ENCODE measurements around the gene SEC24B. TPM values are rescaled to one million over a fixed set of nuclear protein-coding genes. Genes with fewer than 3 reads are reported as not detected.
"Not testable (repeated sequence)": the region's sequence is repeated elsewhere in the genome, so short reads cannot be mapped to it uniquely, and the experiment has no call there.

Gene SEC24B
- total RNA-seq, 2 experiments from 2014 or later: 25.8 to 26.0 TPM

GRCh38 chr4:109497511-109497910, 63.9 kb downstream of the SEC24B start:
- POLR2A ChIA-PET: no interaction called here
- Mint-ChIP-seq H3K4me3 (no peak overlapping the region), H3K36me3 (ENCODE audit: low read depth) (peaks cover 32% of the 10 kb centered on the region), H3K27me3 (no peaks in the 10 kb centered on the region), H3K4me1 (ENCODE audit: low read depth) (peaks cover 4% of the 10 kb centered on the region), H3K27ac (no peak overlapping the region), H3K9me3 (no peaks in the 10 kb centered on the region)
- intact Hi-C loops (cut with micrococcal nuclease): no loop called here
- CTCF ChIA-PET: interaction anchor here (1.4 kb wide), 1 partner anchor 16 kb away, joined by 4 read pairs; no protein-coding TSS in a partner anchor
- DNase-seq (no peak), ATAC-seq (no peak)
- TF ChIP-seq, protein P1, sequence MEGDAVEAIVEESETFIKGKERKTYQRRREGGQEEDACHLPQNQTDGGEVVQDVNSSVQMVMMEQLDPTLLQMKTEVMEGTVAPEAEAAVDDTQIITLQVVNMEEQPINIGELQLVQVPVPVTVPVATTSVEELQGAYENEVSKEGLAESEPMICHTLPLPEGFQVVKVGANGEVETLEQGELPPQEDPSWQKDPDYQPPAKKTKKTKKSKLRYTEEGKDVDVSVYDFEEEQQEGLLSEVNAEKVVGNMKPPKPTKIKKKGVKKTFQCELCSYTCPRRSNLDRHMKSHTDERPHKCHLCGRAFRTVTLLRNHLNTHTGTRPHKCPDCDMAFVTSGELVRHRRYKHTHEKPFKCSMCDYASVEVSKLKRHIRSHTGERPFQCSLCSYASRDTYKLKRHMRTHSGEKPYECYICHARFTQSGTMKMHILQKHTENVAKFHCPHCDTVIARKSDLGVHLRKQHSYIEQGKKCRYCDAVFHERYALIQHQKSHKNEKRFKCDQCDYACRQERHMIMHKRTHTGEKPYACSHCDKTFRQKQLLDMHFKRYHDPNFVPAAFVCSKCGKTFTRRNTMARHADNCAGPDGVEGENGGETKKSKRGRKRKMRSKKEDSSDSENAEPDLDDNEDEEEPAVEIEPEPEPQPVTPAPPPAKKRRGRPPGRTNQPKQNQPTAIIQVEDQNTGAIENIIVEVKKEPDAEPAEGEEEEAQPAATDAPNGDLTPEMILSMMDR (IDR thresholded peaks at IDR 0.05): no peak

DNA sequence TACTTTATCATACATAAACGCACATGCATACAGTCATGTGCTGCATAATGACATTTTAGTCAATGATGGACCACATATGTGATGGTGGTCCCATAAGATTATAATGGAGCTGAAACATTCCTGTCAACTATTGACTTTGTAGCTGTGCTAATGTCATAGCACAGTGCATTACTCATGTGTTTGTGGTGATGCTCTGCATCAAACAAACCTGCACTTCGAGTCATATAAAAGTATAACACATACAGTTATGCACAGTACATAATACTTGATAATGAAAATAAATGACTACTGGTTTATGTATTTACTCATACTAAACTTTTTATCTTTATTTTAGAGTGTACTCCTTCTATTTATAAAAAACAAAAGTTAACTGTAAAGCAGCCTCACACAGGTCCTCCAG, 65.9 kb downstream of the SEC24B start:
- Mint-ChIP-seq H3K4me3 (no peak overlapping the region), H3K27ac (no peak overlapping the region), H3K9me3 (no peaks in the 10 kb centered on the region), H3K4me1 (ENCODE audit: low read depth) (peaks cover 6% of the 10 kb centered on the region), H3K36me3 (ENCODE audit: low read depth) (peaks cover 41% of the 10 kb centered on the region), H3K27me3 (no peaks in the 10 kb centered on the region)
- CTCF ChIA-PET: interaction anchor here (1.5 kb wide), 1 partner anchor 164 kb away, joined by 3 read pairs; no protein-coding TSS in a partner anchor
- intact Hi-C loops (cut with micrococcal nuclease): no loop called here
- TF ChIP-seq, protein P1 (IDR thresholded peaks at IDR 0.05): no peak
- DNase-seq (no peak), ATAC-seq (no peak)
- POLR2A ChIA-PET: no interaction called here

DNA sequence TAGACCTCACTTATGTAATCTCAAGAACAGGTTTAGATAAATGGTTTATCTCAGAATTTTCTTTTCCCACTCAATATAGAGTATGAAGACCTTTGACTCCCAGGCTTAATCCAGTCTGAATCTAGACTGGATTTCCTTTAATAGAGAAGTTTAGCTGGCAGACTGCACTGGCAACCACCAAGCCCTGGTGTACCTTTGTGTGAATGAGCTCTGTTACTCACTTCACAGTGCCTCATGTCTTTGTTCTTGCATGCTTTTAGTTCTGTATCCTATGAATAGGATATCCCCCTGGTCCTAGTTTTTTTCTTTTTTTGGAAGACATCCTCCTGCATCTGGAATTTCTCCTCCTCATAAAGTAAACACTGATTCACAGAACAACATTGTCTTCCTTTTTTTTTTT, 73.3 kb downstream of the SEC24B start:
- DNase-seq (no peak), ATAC-seq (no peak)
- CTCF ChIA-PET: no interaction called here
- TF ChIP-seq, protein P1 (IDR thresholded peaks at IDR 0.05): no peak
- H3K4me1 Mint-ChIP-seq (ENCODE audit: low read depth): peaks cover 2% of the 10 kb centered on the region
- H3K36me3 Mint-ChIP-seq (ENCODE audit: low read depth): peaks cover 39% of the 10 kb centered on the region
- intact Hi-C loops (cut with micrococcal nuclease): no loop called here
- POLR2A ChIA-PET: no interaction called here
- no peak overlapping the region for H3K4me3 Mint-ChIP-seq
- H3K27ac Mint-ChIP-seq: no peak overlapping the region
- no peaks in the 10 kb centered on the region for H3K9me3 Mint-ChIP-seq
- no peaks in the 10 kb centered on the region for H3K27me3 Mint-ChIP-seq

GRCh38 chr4:109510687-109511086, 77.1 kb downstream of the SEC24B start:
- ATAC-seq: no peak
- H3K4me3 Mint-ChIP-seq: no peak overlapping the region
- H3K4me1 Mint-ChIP-seq (ENCODE audit: low read depth): no peaks in the 10 kb centered on the region
- no peaks in the 10 kb centered on the region for H3K9me3 Mint-ChIP-seq
- TF ChIP-seq, protein P1 (IDR thresholded peaks at IDR 0.05): no peak
- intact Hi-C loops (cut with micrococcal nuclease): no loop called here
- H3K27ac Mint-ChIP-seq: no peak overlapping the region
- ChIA-PET POLR2A (no interaction called here), CTCF (interaction anchor here (0.8 kb wide), 1 partner anchor 12 kb away, joined by 3 read pairs; no protein-coding TSS in a partner anchor)
- peaks cover 36% of the 10 kb centered on the region for H3K36me3 Mint-ChIP-seq (ENCODE audit: low read depth)
- DNase-seq: no peak
- H3K27me3 Mint-ChIP-seq: no peaks in the 10 kb centered on the region

- H3K36me3 Mint-ChIP-seq (ENCODE audit: low read depth): peaks cover 32% of the 10 kb centered on the region
- no peak for DNase-seq
- ChIA-PET CTCF (no interaction called here), POLR2A (no interaction called here)
- no peaks in the 10 kb centered on the region for H3K9me3 Mint-ChIP-seq
- no peaks in the 10 kb centered on the region for H3K27me3 Mint-ChIP-seq
- no peak overlapping the region for H3K4me3 Mint-ChIP-seq
- no peak overlapping the region for H3K27ac Mint-ChIP-seq
- no peaks in the 10 kb centered on the region for H3K4me1 Mint-ChIP-seq (ENCODE audit: low read depth)
- ATAC-seq: no peak
- intact Hi-C loops (cut with micrococcal nuclease): no loop called here
- TF ChIP-seq, protein P1 (IDR thresholded peaks at IDR 0.05): no peak
Observed at GRCh38 chr4:109511414-109511813, 77.8 kb downstream of the SEC24B start.

- H3K4me1 Mint-ChIP-seq (ENCODE audit: low read depth); H3K9me3 Mint-ChIP-seq; CTCF ChIA-PET; POLR2A ChIA-PET; DNase-seq; H3K27me3 Mint-ChIP-seq; ATAC-seq; H3K27ac Mint-ChIP-seq; intact Hi-C loops (cut with micrococcal nuclease); H3K4me3 Mint-ChIP-seq: not testable (repeated sequence)
- peaks cover 39% of the 10 kb centered on the region for H3K36me3 Mint-ChIP-seq (ENCODE audit: low read depth)
Observed at GRCh38 chr4:109513368-109513767, 79.8 kb downstream of the SEC24B start.
